OCI-LY3 (cell line): Measurements from ENCODE around the gene ASIC3.

Experiments
- EZH2phosphoT487 ChIP-seq: fragments of 200-600 bp; shearing (Covaris generic); IDR thresholded peaks from 2 replicates; pipeline ENCODE4 v1.6.1; 2018; ENCODE audit warnings: antibody characterized with exemption, mixed run types, low read depth
- TF ChIP-seq, protein P1 (sequence below): fragments of 200-600, 300-600 bp; sonication (generic); IDR thresholded peaks from 2 replicates; pipeline ENCODE4 v1.5.1; 2014; ENCODE audit warnings: antibody characterized with exemption, low read length, low read depth

DNA sequence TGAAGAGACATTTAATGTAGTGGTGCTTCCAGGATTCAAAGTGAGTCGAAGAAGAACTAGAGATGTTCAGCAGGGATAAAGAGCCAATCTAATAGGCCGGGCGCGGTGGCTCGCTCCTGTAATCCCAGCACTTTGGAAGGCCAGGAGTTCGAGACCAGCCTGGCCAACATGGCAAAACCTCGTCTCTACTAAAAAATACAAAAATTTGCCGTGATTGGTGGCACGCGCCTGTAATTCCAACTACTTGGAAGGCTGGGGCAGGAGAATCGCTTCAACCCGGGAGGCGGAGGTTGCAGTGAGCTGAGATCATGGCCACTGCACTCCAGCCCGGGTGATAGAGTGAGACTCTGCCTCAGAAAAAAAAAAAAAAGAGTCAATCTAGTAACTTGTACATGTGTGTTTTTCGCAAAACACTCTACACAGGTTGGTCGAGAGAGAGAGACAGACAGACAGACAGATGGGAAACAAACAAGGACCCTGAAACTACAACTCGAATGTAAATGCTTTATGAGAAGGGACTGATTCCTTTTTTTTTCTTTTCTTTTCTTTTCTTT lies 19.3 kb upstream of the ASIC3 start:
- TF ChIP-seq, protein P1, sequence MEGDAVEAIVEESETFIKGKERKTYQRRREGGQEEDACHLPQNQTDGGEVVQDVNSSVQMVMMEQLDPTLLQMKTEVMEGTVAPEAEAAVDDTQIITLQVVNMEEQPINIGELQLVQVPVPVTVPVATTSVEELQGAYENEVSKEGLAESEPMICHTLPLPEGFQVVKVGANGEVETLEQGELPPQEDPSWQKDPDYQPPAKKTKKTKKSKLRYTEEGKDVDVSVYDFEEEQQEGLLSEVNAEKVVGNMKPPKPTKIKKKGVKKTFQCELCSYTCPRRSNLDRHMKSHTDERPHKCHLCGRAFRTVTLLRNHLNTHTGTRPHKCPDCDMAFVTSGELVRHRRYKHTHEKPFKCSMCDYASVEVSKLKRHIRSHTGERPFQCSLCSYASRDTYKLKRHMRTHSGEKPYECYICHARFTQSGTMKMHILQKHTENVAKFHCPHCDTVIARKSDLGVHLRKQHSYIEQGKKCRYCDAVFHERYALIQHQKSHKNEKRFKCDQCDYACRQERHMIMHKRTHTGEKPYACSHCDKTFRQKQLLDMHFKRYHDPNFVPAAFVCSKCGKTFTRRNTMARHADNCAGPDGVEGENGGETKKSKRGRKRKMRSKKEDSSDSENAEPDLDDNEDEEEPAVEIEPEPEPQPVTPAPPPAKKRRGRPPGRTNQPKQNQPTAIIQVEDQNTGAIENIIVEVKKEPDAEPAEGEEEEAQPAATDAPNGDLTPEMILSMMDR: no peak
- no peak for TF ChIP-seq EZH2phosphoT487
